Natural killer cell (primary cell): ENCODE results near the gene COL19A1. TPM values are rescaled to one million over a fixed set of nuclear protein-coding genes. Genes with fewer than 3 reads are reported as not detected.

Experiments
- ATAC-seq, 3 donors: fragments of 150-1000 bp in 2 of 3; fragments of 200-7000 bp in 1 of 3; cut with Tn5 transposase; 1 replicate in 1 of 3; 2 replicates in 2 of 3; pipeline ENCODE4 v1.10.0; 2021; ENCODE audit warnings: mild to moderate bottlenecking in 2 of 3, moderate library complexity in 2 of 3
- DNase-seq, 2 donors: peaks; one replicate each; pipeline versions ENCODE4 v3.0.0 to v3.0.0-alpha.2; 2013 to 2021; ENCODE audit warnings: mixed read lengths in 1 of 2
- H3K27ac ChIP-seq: one replicate; pipeline ENCODE4 v1.5.1; 2013; ENCODE audit warnings: mild to moderate bottlenecking, low read length
- H3K27me3 ChIP-seq: one replicate; pipeline ENCODE4 v1.6.1; 2013; ENCODE audit warnings: low read length; ENCODE audit not compliant: control insufficient read depth, insufficient read depth
- H3K36me3 ChIP-seq: one replicate; pipeline ENCODE4 v1.6.1; 2013; ENCODE audit warnings: low read length; ENCODE audit not compliant: control insufficient read depth, insufficient read depth
- H3K4me1 ChIP-seq: one replicate; pipeline ENCODE4 v1.6.1; 2013; ENCODE audit warnings: low read length; ENCODE audit not compliant: control insufficient read depth, insufficient read depth
- H3K4me3 ChIP-seq: one replicate; pipeline ENCODE4 v1.5.1; 2013; ENCODE audit warnings: low read length
- H3K9me3 ChIP-seq: one replicate; pipeline ENCODE4 v1.6.1; 2013; ENCODE audit warnings: low read length; ENCODE audit not compliant: control insufficient read depth, insufficient read depth
- H3K27ac Mint-ChIP-seq, 2 donors: one replicate each; pipeline ENCODE4 v1.8.0; 2022; ENCODE audit warnings: mild to moderate bottlenecking in 2 of 2, mixed read lengths in 2 of 2, moderate library complexity in 1 of 2
- H3K27me3 Mint-ChIP-seq, 2 donors: one replicate each; pipeline ENCODE4 v1.8.0; 2022; ENCODE audit warnings: low read depth in 2 of 2, mixed read lengths in 2 of 2
- H3K36me3 Mint-ChIP-seq: one replicate; pipeline ENCODE4 v1.8.0; 2022; ENCODE audit warnings: mixed read lengths
- H3K4me1 Mint-ChIP-seq, 2 donors: one replicate each; pipeline ENCODE4 v1.8.0; 2022; ENCODE audit warnings: mixed read lengths in 2 of 2
- H3K4me3 Mint-ChIP-seq: one replicate; pipeline ENCODE4 v1.8.0; 2022; ENCODE audit warnings: mild to moderate bottlenecking, moderate library complexity, mixed read lengths
- H3K9me3 Mint-ChIP-seq, 2 donors: one replicate each; pipeline ENCODE4 v1.8.0; 2022; ENCODE audit warnings: mixed read lengths in 2 of 2
- WGBS: methylation state at CpG from one replicate; pipeline ENCODE4 v1.1.7; 2013; ENCODE audit warnings: missing lambda C conversion rate; ENCODE audit not compliant: insufficient coverage; 5-methylcytosine and 5-hydroxymethylcytosine counted together
- intact Hi-C: fragments of 100-400 bp; cut with micrococcal nuclease; formaldehyde crosslinking; loops from one replicate; pipeline ENCODE4 v1.14.2; 2022
- total RNA-seq, 4 donors: library from RNA; stranded (reverse); fragments of 120-200 nt in 1 of 4; gene quantifications; one replicate each; pipeline versions ENCODE4 v1.2.3 to v1.2.4, GENCODE V29; 2013 to 2022
- TF ChIP-seq, protein P1 (sequence below): fragments of 200-600 bp; IDR thresholded peaks from one replicate; pipeline ENCODE4 v1.8.0; 2022; ENCODE audit warnings: antibody characterized with exemption

The COL19A1 gene
- total RNA-seq, 3 donors from 2014 or later (not counting 1 experiment from before 2014, with no cell fraction given) = 0.07 to 0.33 (median 0.18) TPM

DNA sequence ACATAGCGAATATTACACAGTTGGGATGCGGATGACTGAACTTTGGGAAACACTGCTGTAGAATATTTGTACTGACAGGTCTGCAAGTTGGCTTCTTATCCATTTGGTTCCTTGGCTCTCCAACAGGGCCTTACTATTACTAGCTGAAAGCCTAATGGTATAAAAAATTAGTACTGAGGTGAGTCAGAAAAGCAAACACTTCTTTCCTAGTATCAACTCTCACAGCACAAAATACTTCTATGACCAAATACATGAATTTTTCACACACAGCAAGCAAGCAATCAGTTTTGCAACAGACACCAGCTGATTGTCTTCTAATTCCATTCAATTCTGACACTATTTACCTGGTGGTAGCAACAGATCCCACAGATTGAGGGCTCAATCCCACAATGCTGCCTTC, 268.2 kb downstream of the COL19A1 start:
- H3K27ac ChIP-seq = no peak overlapping the region
- H3K27ac Mint-ChIP-seq = no peak overlapping the region
- H3K9me3 ChIP-seq = no peaks in the 10 kb centered on the region
- intact Hi-C loops = no loop called here
- no peaks in the 10 kb centered on the region for H3K27me3 ChIP-seq
- TF ChIP-seq, protein P1, sequence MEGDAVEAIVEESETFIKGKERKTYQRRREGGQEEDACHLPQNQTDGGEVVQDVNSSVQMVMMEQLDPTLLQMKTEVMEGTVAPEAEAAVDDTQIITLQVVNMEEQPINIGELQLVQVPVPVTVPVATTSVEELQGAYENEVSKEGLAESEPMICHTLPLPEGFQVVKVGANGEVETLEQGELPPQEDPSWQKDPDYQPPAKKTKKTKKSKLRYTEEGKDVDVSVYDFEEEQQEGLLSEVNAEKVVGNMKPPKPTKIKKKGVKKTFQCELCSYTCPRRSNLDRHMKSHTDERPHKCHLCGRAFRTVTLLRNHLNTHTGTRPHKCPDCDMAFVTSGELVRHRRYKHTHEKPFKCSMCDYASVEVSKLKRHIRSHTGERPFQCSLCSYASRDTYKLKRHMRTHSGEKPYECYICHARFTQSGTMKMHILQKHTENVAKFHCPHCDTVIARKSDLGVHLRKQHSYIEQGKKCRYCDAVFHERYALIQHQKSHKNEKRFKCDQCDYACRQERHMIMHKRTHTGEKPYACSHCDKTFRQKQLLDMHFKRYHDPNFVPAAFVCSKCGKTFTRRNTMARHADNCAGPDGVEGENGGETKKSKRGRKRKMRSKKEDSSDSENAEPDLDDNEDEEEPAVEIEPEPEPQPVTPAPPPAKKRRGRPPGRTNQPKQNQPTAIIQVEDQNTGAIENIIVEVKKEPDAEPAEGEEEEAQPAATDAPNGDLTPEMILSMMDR = no peak
- H3K4me3 ChIP-seq = no peak overlapping the region
- DNase-seq (no peak), ATAC-seq (no peak)
- H3K4me3 Mint-ChIP-seq = no peak overlapping the region
- no peaks in the 10 kb centered on the region for H3K4me1 ChIP-seq
- no peaks in the 10 kb centered on the region for H3K9me3 Mint-ChIP-seq
- no peaks in the 10 kb centered on the region for H3K36me3 ChIP-seq
- H3K4me1 Mint-ChIP-seq = no peaks in the 10 kb centered on the region
- no peaks in the 10 kb centered on the region for H3K27me3 Mint-ChIP-seq
- WGBS = 90% methylated on average over 2 of the region's 2 CpGs
- H3K36me3 Mint-ChIP-seq = no peaks in the 10 kb centered on the region

DNA sequence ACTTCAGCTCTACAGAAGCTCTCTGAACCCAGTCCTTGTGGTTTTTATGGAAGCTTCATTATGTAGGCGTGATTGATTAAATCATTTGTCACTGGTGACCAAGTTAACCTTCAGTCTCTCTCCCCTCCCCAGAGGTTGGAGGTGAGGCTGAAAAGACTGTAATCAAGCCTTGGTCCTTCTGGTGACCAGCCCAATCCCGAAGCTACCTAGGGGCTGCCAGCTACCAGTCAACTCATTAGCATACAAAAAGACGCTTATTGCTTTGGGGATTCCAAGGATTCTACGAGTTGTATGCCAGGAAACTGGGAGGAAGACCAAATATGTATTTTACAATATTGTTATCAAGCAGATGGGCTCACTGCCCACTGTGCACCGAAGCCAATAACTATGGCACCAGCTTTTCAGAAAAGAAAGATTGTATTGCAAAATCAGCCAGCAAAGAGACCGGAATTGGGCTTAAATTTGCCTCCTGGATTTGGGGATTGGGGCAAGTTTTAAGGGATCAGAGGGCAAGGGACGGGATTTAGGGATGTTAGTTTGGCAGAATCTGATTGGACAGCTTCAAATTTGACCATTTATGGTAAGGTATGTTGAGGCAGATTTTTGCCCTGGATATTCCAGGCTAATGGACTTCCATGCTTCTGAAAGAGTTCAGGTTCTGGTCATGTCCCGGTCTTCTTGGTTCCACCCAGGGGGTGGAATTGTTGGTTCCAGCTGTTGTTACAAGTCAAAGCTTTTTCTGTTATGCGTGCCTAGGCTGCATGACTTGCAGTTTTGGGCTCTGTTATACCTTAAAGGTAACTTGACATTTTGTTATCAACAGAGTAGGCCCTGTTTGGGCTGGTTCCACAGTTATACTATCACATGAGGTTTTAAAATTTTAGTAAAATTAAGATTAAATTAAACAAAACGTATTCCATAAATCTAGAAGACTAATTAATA, 269.1 kb downstream of the COL19A1 start:
- Histone ChIP-seq H3K9me3 (no peaks in the 10 kb centered on the region), H3K27me3 (no peaks in the 10 kb centered on the region), H3K4me1 (no peaks in the 10 kb centered on the region), H3K4me3 (no peak overlapping the region), H3K27ac (no peak overlapping the region), H3K36me3 (no peaks in the 10 kb centered on the region)
- Mint-ChIP-seq H3K9me3 (no peaks in the 10 kb centered on the region), H3K4me1 (no peaks in the 10 kb centered on the region), H3K27ac (no peak overlapping the region), H3K36me3 (no peaks in the 10 kb centered on the region), H3K4me3 (no peak overlapping the region), H3K27me3 (no peaks in the 10 kb centered on the region)
- intact Hi-C loops = no loop called here
- WGBS = 76% methylated on average over 8 of the region's 10 CpGs
- TF ChIP-seq, protein P1 = no peak
- no peak for ATAC-seq
- no peak for DNase-seq

DNA sequence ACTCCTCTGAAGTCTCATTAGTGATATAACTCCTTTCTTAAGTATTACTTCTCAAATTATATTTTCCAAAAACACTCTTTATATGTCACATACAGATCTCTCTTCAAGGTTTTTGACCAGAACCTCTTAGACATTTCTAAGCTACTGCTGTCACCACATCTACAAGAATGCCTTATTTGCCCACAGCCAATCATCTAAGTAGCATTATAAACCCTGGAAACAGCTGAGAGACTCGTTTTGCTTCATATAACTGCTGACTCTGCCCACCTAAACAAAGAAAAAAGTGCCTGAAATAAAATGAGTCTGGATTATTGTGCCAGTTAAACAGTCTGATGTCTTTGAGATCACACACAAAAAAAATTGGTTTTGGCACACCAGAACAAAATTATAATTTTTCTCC, 270.6 kb downstream of the COL19A1 start:
- Histone ChIP-seq H3K27ac (no peak overlapping the region), H3K4me1 (no peaks in the 10 kb centered on the region), H3K27me3 (no peaks in the 10 kb centered on the region), H3K4me3 (no peak overlapping the region), H3K9me3 (no peaks in the 10 kb centered on the region), H3K36me3 (no peaks in the 10 kb centered on the region)
- Mint-ChIP-seq H3K27ac (no peak overlapping the region), H3K9me3 (no peaks in the 10 kb centered on the region), H3K4me1 (no peaks in the 10 kb centered on the region), H3K36me3 (no peaks in the 10 kb centered on the region), H3K4me3 (no peak overlapping the region), H3K27me3 (no peaks in the 10 kb centered on the region)
- DNase-seq (no peak), ATAC-seq (no peak)
- WGBS = no CpG with 5 or more reads among the region's 1 CpG
- TF ChIP-seq, protein P1 = no peak
- intact Hi-C loops = no loop called here
